HL-60 (cell line): ENCODE measurements around the gene SPATS2L.

Source experiments
- CTCF ChIP-seq: IDR thresholded peaks from one replicate; pipeline ENCODE4 v1.5.1; 2011; ENCODE audit warnings: low read length, control low read depth, inconsistent platforms; ENCODE audit not compliant: insufficient read depth
- GABPA ChIP-seq: IDR thresholded peaks from 2 replicates; pipeline ENCODE4 v1.6.1; 2012; ENCODE audit warnings: low read depth
- POLR2AphosphoS5 ChIP-seq: IDR thresholded peaks from 2 replicates; pipeline ENCODE4 v1.6.1; 2012; ENCODE audit warnings: low read depth
- REST ChIP-seq: IDR thresholded peaks from 2 replicates; pipeline ENCODE4 v1.6.1; 2012; ENCODE audit warnings: low read depth; ENCODE audit not compliant: insufficient replicate concordance
- SPI1 ChIP-seq: IDR thresholded peaks from 2 replicates; pipeline ENCODE4 v1.6.1; 2012; ENCODE audit warnings: low read depth, mild to moderate bottlenecking, borderline replicate concordance

GRCh38 chr2:200525551-200525881 lies 219.0 kb downstream of the SPATS2L start:
- no peak for TF ChIP-seq CTCF
- no peak for TF ChIP-seq REST
- TF ChIP-seq POLR2AphosphoS5 = no peak
- TF ChIP-seq GABPA = no peak
- no peak for TF ChIP-seq SPI1
